Hematopoietic multipotent progenitor cell treated with erythropoietin and hydrocortisone succinate and interleukin-3 and kit ligand, for 6 days (in vitro differentiated cells): ENCODE measurements around the gene LILRB3.
"Not testable (repeated sequence)": the region's sequence is repeated elsewhere in the genome, so short reads cannot be mapped to it uniquely, and the experiment has no call there.

ENCODE experiments used
- DNase-seq: peaks from one replicate; pipeline ENCODE4 v3.0.0-alpha.2; 2015

LILRB3 gene

DNA sequence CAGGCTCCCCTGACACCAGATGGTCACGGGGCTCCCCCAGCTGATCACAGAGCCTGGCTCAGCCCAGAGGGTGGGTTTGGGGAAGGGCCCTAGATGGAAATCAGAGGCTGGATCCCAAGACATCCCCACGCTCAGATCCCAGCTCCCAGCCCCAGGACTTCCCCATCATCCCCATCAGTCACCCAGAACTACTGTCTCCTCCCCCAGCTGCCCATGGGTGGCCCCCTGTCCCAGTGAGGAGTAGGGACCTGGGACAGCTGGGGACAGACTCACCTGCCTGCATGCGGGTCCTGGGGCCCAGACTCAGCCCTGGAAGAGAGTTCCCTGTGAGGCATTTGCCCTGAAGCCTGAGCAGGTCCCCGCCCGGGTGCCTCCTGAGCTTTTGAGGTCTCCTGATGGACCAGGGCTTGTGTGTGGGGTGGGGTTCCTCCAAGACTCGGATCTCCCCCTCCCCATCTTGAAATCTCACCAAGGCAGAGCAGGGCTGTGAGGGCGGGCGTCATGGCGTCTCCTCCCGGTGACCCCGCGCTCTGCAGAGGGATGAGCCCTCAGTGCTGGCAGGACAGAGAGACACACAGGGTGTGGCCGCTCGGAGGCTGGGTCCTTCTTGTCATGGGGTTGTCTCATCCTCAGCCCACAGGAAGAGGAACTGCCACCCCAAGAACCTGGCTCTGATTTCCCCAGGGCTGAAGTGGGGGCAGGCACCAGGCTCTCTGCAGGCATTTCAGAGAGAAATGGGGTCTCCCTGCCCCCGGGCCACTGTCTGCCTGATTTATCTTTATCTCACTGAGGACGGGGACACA lies at the start of gene LILRB3:
LILRB3 (minus strand) TSS at position 534 of the 803 bp plus-strand sequence; CDS start at position 503, 31 bp downstream.
- not testable (repeated sequence) for DNase-seq

DNA sequence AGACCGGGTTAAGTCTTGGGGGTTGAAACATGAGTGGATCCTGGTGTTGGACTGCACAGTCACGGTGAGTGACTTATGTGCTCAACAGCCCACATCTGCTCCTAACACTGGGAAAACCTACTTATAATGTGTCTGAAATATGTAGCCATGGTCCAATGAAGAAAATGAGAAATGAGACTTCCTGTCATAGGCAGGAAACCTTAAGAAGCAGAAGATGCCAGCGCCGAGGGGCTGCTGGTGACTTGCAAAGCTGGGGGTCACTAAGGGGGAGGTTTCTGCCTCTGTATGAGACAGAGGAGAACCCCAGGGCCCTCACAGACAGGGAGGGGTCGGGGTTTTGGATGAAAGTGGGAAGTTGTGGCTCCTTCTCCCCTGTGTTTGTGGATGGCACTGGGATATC lies 49.4 kb upstream of the LILRB3 start:
- not testable (repeated sequence) for DNase-seq

DNA sequence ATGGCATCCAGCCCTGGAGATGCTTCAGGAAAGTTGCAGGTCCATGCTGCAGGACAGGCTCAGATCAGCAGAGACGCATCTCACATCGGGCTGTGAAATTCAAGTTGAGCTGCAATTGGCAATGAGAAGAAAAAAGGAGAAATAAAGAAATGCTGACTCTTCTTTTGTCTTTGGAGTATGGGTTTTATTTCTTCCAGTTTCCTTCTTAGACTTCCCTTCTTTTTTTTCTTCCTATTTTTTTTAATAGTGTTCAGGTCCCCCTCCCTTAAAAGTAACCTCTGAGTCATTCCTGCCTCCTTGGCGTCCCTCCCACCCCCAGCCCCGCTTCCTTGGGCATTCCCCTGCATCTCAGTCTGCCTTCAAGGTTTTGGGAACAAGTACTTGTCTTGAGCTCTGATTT lies 48.8 kb upstream of the LILRB3 start:
- DNase-seq = not testable (repeated sequence)

DNA sequence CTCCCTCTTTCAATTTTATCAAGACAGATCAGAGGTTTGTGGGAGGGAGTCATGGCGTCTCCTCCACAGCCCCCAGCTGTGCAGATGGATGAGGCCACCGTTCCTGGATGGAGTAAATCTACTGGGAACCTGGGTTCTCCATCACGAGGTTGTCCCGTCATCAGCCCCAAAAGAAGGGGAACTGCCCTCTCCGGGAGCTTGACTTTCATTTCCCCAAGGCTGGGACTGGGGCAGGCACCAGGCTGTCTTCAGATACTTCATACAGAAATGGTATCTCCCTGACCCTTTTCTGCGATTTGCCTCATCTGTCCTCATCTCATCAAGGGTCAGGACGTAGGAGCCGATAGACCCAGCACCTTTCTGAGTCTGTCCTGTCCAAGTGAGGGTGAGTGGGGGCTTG lies 48.3 kb upstream of the LILRB3 start:
- no peak for DNase-seq

DNA sequence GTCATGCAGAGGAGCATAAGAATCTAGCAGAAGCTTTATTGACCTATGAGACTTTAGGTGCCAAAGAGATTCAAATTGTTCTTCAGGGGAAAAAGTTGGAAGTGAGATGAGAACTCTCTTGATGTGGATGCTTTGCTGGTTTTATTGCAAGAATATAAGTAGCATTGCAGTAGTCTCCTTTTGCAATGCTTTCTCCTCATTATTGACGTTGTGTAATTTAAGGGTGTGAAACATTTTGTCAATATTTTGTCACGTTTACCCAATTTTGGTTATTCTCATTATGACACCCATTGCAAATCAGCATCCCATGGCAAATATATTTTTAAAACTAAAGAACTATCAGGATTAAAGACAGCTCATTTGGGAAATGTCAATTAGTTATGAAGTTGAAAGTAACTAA lies 46.1 kb upstream of the LILRB3 start:
- no peak for DNase-seq

DNA sequence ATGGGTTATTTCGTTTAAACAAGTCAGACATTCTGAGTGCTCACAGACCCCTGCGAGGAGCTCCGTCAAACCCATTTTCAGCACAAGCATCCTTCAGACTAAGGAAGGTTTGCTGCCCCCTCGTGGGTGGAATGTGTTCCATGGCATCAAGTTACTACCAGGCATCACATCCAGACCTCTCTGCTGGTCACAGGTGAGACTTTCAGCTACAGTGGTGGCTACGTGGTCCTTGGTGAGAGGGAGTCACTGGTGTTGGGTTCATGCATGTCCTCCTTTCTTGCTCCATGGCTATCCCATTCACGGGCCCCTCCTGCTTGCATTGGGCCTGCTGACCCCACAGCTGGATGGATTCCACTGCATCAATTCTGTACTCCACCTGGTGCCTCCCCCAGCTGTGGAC lies 43.3 kb upstream of the LILRB3 start:
- DNase-seq = peak; percentile 86

DNA sequence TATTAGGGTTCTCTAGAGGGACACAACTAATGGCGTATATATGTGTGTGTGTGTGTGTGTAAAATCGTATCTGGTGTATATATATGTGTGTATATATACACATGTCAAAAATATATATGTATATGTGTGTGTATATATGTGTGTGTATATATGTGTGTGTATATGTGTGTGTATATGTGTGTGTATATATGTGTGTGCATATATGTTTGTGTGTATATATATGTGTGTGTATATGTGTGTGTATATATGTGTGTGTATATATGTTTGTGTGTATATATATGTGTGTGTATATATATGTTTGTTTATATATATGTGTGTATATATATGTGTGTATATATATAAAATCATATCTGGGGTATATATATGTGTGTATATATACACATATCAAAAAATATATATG lies 39.7 kb upstream of the LILRB3 start:
- no peak for DNase-seq

DNA sequence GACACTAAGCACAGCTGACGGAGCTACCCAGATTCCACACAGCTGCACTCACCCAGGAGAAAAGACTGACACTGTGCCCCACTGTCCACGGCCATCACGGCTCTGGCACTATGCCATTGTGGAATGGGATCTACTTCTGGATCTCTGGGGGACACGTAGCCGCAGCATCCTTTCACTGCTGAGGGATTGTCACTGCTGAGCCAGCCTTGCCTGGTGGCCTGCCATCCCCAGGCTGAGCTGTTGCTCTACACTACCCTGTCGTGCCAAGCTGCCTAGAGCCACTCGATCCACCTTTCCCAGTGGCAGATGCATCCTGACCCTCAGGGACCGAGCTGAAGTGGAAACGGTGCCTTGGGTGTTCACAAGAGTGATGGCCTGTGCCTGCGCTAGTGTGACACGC lies 39.3 kb upstream of the LILRB3 start:
- no peak for DNase-seq

DNA sequence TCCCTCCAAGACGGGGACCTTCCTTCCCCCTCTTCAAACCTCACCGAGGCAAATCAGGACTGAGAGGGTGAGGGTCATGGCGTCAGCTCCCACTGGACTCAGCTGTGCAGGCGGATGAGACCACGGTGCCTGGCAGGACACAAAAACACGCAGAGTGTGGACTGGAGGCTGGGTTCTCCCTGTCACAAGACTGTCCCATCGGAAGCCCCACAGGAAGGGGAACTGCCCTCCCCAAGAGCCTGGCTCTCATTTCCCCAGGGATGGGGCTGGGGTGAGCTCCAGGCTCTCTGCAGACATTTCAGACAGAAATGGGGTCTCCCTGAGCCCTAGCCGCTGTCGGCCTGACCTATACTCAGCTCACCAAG lies 34.3 kb upstream of the LILRB3 start, which contains the start of gene LILRB5:
LILRB5 (minus strand) TSS at position 158 of the 365 bp plus-strand sequence; CDS start at position 78, 80 bp downstream.
- no peak for DNase-seq

DNA sequence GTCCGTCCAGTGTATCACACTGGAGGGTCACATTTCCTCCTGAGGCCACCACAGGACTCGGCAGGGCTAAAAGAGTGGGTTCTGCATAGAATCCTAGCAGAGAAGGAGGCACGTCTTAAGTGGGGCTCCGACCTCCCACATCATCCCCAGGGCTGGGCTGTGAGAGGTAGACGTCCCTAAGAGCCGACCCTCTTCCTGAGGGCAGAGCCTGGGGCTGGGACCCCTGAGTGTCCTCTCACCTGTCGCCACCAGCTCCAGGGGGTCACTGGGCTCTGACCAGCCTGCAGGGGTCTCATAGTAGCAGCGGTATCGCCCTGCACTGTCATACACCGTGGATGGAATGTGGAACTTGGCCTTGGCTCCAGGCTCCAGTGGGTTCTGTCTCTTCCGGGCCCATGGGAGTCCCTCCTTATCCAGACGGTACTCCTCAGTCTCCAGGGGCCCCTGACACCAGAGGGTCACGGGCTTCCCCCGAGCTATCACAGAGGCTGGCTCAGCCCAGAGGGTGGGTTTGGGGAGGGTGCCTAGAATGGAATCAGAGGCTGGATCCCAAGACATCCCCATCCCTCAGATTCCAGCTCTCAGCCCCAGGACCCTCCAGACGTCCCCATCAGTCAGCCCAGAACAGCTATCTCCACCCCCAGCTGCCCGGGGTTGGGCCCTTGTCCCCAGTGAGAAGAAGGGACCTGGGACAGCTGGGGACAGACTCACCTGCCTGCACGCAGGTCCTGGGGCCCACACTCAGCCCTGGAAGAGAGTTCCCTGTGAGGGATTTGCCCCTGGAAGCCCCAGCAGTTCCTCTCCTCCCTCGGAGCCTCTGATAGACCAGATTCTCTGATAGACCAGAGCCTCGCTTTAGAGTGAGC lies 33.7 kb upstream of the LILRB3 start:
- no peak for DNase-seq

DNA sequence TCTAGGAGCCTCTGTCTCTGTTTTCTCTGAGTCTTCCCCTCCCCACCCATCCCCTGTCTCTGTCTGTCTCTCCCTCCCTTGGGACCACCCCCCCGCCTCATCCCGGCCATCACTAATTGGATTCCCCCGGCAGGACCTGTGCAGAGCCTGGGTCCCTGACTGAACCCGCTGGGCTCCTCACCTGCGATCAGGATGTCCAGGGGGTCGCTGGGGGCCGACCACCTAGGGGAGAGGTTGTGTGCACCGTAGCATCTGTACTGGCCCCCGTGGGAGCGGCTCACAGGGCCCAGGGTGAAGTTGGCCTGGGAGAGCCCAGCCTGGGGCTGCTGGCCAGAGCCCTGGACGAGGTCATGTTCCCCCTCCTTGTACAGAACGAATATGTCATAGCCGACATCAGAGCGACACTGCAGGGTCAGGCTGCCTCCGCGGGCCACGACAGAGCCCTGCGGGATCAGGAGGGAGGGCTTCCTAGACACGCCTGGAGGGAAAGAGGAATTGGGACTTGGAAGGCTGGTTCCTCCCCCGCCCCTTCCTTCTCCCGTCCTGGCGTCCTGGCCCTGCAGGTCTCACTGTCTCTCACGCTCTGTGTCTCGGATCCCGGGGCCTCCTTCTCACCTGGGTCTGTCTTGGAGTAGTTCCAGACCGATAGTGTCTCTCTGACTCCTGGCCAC lies 32.4 kb upstream of the LILRB3 start:
- no peak for DNase-seq

DNA sequence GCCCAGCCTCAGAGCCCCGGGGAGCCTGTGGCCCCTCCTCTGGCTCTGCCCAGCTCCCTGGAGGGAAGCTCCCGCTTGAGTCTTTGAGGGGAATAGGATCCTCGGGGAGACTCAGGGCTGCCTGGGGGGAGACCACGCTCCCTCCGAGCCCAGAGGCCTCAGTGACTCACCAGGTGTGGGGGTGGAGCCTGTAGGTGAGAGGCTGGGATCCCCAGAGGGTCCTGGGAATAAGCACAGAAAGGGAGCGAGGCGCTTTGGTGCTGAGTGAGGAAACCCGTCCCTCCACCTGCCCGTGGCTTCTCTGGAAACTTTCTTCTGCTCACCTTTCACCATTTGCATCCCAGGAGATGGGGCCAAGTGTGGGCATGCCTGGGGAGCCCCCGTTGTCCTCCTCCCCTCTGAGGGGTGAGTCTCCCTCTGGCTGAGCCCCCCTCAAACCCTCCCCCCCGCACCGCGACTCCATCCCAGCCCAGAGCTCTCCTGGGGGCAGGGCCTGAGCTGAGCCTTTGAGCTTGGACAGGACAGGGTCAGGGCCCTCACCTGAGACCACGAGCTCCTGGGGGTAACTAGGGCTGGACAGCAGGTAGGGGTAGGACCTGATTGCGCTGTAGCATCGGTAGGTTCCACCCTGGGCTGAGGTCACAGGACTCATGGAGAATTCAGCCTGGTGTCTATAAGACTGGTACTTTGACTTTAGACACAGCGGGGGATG lies 31.5 kb upstream of the LILRB3 start:
- no peak for DNase-seq

DNA sequence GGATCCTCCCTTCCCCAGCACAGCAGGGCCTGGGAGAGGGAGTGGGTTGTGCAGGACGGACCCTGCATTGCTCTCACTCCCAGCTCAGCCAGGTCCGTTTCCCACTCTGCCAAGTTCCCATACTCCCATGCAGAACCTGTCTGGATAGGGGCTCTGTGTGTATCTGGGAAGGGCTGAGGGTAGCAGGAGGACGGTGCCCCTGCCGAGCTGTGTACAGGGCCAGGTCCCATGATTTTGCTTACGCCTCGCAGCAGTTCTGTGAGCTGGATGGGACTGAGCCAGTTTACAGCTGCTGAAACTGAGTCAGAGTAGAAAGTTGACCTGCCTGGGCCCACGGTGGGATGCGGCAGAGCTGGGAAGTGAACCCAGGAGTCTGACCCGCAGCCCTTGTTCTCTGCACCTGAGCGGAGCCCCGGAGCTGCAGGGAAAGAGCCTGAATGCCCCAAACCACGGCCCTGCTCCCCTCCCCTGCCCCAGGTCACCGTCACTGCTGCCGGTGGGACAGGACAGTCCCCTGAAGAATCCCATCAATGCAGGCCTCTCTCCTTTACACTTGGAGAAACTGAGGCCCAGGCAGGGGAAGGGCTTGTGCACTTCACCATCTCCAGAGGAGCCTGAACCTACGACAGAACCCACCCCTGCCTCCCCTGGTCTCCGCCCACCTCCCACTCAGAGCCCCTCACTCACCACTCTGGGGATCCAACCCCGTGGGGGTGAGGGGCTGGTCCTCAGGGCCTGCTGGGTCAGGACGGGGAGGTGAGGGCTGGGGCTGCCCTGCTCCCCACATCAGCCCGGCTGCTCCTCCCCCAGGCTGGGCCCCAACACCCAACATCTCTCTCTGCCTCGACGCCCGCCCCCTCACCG lies 30.8 kb upstream of the LILRB3 start:
- no peak for DNase-seq

DNA sequence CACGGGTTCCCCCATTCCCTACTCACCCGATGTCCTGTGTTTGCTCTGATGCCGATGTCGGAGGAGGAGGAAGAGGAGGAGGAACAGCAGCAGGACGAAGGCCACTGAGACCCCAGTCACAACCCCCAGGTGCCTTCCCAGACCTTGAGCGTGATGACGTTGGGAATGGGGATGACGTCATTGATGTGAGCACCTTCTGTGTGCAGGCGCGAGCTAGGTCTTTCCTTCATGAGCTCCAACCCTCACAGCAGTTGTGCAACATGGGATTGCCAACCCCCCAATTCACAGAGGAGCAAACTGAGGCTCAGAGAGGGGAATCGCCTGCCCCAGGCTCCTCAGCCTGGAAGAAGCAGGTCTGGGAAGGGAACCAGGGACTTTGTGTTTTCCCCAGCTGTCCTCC lies 30.0 kb upstream of the LILRB3 start:
- DNase-seq = no peak

DNA sequence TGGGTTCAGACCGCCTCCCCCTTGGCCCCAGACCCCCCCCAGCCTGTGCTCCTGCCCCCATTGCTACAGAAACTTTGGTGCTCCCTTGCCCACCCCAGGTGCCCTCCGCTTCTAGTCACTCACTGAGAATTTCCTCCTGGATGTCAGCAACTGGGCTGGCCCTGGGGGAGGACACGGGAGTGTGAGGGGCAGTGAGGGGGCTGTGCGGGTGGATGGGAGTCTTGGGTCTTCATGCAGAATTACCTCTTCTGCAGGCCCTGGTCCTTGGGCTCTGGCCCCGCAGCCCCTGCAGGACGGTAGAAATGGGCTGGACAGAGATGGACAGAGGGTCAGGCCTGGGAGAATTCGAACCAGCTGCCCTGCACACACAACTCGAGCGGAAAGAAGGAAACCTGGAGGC lies 29.4 kb upstream of the LILRB3 start:
- no peak for DNase-seq

DNA sequence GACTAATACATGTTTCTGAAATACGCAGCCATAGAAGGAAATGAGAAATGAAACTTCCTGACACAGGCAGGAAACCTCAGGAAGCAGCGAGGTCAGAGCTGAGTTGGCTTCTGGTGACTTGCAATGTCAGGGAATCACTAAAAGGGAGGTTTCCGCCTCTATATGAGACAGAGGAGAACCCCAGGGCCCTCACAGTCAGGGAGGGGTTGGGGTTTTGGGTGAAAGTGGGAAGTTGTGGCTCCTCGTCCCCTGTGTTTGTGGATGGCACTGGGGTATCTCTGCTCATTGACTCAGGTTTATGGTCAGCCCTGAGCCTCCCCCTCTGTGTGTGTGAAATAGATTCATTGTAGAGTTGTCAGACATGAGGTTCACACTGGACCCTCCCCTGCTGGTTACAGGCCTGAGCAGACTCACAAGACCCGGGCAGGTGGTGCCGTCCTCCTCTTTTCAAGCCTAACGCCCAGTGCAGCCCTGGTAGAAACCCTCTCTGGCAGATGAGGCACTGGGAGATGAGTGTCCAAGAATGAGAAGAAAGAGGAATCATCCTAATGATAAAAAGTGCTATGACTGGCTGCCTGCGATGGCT lies 25.3 kb upstream of the LILRB3 start:
- no peak for DNase-seq

DNA sequence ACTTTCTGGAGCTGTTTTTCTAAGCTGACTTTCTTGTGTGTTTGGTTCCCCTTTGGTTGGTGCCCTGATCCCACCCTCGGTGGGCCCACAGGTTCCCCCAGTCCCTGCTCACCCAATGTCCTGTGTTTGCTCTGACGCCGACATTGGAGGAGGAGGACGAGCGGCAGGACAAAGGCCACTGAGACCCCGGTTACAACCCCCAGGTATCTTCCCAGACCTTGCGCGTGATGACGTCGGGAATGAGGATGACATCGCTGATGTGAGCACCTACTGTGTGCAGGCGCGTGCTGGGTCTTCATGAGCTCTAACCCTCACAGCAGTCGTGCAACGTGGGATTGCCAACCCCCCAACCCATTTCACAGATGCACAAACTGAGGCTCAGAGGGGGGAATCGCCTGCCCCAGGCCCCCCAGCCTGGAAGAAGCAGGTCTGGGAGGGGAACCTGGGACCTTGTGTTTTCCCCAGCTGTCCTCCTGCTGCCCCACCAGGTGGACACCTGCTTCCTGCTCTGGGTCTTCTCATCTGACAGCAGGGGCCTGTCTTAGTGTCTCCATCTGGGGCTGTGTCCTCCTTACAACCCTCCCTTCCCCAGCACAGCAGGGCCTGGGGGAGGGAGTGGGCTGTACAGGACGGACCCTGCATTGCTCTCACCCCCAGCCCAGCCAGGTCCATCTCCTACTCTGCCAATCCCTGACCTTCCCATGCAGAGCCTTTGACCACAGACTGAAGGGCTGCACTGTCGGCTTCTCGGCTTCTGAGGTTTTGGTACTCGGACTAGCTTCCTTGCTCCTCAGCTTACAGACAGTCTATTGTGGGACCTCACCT lies 24.5 kb upstream of the LILRB3 start:
- DNase-seq = no peak

DNA sequence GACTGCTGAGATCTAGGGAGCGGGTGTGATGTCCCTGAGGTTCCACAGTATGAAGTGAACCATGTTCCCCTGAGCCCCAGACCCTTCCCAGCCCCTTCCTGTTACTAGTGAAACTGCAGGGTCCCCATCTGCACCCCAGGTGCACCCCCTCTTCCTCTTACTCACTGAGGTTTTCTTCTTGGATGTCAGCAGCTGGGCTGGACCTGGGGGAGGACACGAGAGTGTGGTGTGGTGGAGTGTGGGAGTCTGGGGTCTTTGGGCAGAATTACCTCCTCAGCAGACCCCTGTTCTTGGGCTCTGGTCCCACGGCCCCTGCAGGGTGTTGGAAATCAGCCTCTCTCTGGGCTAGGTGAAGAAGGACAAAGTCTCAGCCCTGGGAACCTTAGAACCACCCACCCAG lies 23.1 kb upstream of the LILRB3 start:
- DNase-seq = no peak

DNA sequence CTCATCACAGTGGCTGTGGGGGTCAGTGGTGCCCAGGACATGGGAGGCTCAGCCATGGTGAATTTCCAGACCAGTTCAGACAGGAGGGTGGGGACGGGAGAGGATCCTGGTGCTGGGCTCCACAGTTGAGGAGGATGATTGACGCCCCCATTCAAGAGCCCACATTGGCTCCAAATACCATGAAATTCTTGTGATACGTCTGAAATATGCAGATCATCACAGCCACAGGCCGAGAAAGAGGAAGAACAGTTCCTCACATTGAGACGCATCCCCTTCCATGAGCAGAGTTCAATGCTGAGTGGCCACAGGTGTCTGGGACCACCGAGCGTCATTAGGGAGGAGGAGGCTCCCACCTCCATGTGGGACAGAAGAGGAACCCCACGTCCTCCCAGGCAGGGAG lies 21.0 kb upstream of the LILRB3 start:
- DNase-seq = not testable (repeated sequence)

DNA sequence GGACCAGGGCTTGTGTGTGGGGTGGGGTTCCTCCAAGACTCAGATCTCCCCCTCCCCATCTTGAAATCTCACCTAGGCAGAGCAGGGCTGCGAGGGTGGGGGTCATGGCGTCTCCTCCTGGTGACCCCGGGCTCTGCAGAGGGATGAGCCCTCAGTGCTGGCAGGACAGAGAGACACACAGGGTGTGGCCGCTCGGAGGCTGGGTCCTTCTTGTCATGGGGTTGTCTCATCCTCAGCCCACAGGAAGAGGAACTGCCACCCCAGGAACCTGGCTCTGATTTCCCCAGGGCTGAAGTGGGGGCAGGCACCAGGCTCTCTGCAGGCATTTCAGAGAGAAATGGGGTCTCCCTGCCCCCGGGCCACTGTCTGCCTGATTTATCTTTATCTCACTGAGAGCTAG lies 19.8 kb upstream of the LILRB3 start, which contains the start of gene LILRA6:
LILRA6 (minus strand) TSS at position 145 of the 400 bp plus-strand sequence.
- not testable (repeated sequence) for DNase-seq
